H1 (cell line): Measurements from ENCODE around the gene VWA7.

Source experiments
- CTCF ChIP-seq, 3 experiments: IDR thresholded peaks; 1 replicate in 2 of 3; 2 replicates in 1 of 3; pipeline versions ENCODE4 v1.5.1 to v1.6.1; 2011; ENCODE audit warnings: low read length in 3 of 3, mild to moderate bottlenecking in 3 of 3, inconsistent platforms in 2 of 3, low read depth in 1 of 3, moderate library complexity in 1 of 3; ENCODE audit not compliant: insufficient read depth in 1 of 3; ENCODE audit errors: control extremely low read depth in 1 of 3
- EP300 ChIP-seq, 2 experiments: IDR thresholded peaks; 1 replicate in 1 of 2; 2 replicates in 1 of 2; pipeline ENCODE4 v1.6.1; 2011 to 2012; ENCODE audit warnings: low read depth in 2 of 2, low read length in 2 of 2, mild to moderate bottlenecking in 2 of 2, borderline replicate concordance in 1 of 2, inconsistent platforms in 1 of 2, moderate library complexity in 1 of 2
- JUND ChIP-seq: IDR thresholded peaks from 2 replicates; pipeline ENCODE4 v1.6.1; 2011; ENCODE audit warnings: mild to moderate bottlenecking, improper control_type of control experiment, low read length
- MAX ChIP-seq: IDR thresholded peaks from 2 replicates; pipeline ENCODE4 v1.6.1; 2012; ENCODE audit warnings: inconsistent platforms
- POLR2AphosphoS5 ChIP-seq: IDR thresholded peaks from 2 replicates; pipeline ENCODE4 v1.6.1; 2011; ENCODE audit warnings: low read depth, low read length
- TAF1 ChIP-seq: IDR thresholded peaks from 2 replicates; pipeline ENCODE4 v1.6.1; 2011; ENCODE audit warnings: mild to moderate bottlenecking, low read depth, low read length

- TF ChIP-seq JUND (no peak), CTCF (IDR thresholded peaks at IDR 0.05; ENCODE audit: control extremely low read depth in 1 of 3, insufficient read depth in 1 of 3, low read depth in 1 of 3, low read length in 3 of 3) (peak; percentile 56 to 70 (median 66)), TAF1 (no peak), MAX (no peak), POLR2AphosphoS5 (no peak), EP300 (IDR thresholded peaks at IDR 0.05; ENCODE audit: borderline replicate concordance in 1 of 2, low read depth in 2 of 2, low read length in 2 of 2) (no peak)
These were observed 14.4 kb upstream of the VWA7 start for GRCh38 chr6:31791324-31792089.
